Stimulated activated CD4-positive, alpha-beta T cell treated with anti-CD3 and anti-CD28 coated beads, TNF-alpha, amount 100 ng/mL, for 4 hours (primary cell): ENCODE measurements around the gene DYNC2H1.
"Not testable (repeated sequence)": the region's sequence is repeated elsewhere in the genome, so short reads cannot be mapped to it uniquely, and the experiment has no call there.

Experiments used
- DNase-seq, 3 experiments: peaks; one replicate each; pipeline ENCODE4 v3.0.0-alpha.2; 2020; ENCODE audit warnings: low read depth in 3 of 3

The DYNC2H1 gene

DNA sequence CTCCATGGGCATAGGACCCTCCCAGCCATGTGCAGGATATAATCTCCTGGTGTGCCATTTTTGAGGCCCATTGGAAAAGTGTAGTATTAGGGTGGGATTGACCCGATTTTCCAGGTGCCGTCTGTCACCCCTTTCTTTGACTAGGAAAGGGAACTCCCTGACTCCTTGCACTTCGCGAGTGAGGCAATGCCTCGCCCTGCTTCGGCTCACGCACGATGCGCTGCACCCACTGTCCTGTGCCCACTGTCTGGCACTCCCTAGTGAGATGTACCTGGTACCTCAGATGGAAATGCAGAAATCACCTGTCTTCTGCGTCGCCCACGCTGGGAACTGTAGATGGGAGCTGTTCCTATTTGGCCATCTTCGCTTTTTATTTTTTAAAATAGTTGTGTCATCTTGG, 32.8 kb downstream of the DYNC2H1 start:
- not testable (repeated sequence) for DNase-seq

GRCh38 chr11:103147627-103148026, 38.4 kb downstream of the DYNC2H1 start:
- no peak for DNase-seq

- DNase-seq: no peak
Observed at GRCh38 chr11:103157542-103157941, 48.3 kb downstream of the DYNC2H1 start.

DNA sequence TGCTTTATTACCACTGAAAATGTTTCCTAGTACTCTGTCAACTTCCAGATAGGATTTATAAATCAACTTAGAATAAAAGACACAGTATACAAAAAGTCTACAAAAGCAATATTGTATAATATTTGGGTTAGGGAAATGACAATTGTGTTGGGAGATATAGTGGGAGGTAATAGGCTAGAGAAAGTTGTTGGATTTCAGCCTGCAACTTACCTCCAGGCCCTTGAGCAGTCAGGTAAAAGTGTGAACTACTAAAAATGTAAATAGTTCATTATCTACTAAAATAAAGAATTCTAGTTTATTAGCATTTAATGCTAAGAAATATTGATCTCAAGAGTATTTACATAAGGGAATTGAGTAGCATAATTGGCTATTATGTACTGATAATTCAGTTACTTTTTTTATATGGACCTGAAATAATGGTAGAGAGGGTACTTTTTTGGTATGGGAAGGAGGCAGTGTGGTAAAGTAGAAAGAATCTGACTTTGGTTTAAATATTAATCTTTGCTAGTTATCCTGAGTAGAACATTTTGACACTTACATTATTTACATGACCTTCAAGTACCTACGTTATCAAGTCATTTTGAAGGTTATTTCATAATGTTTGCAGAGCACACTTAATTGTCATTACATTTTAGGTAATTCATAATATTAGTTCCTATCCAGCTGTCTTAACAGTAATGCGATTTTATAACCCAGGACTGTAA, 55.0 kb downstream of the DYNC2H1 start:
- DNase-seq: no peak

DNA sequence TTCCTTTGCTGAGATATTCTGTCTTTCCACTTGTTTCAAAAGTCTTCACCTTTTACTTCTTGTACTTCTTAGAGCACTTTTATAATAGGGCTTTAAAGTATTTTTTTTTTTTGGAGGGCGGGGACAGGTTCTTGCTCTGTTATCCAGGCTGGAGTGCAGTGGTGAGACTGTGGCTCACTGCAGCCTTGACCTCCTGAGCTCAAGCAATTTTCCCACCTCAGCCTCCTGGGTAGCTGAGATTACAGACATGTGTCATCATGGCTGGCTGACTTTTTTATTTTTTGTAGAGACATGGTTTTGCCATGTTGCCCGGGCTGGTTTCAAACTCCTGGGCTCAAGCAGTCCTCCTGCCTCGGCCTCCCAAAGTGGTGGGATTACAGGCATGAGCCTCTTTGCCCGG, 57.9 kb downstream of the DYNC2H1 start:
- no peak for DNase-seq

DNA sequence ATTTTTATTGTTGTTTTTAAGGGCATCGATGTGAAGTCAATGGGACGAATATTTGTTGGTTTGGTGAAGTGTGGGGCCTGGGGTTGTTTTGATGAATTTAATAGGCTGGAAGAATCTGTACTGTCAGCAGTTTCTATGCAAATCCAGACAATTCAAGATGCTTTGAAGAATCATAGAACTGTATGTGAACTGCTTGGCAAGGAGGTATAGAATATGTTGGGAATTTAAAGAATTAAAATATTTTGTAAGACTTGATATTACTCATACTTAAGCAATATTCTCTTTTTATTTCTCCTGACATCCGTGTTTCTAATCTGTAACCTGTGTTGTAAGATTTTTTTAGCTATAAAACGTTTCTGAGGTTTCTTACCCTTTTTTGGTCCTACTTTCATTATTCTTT, 61.6 kb downstream of the DYNC2H1 start:
- DNase-seq: no peak

DNA sequence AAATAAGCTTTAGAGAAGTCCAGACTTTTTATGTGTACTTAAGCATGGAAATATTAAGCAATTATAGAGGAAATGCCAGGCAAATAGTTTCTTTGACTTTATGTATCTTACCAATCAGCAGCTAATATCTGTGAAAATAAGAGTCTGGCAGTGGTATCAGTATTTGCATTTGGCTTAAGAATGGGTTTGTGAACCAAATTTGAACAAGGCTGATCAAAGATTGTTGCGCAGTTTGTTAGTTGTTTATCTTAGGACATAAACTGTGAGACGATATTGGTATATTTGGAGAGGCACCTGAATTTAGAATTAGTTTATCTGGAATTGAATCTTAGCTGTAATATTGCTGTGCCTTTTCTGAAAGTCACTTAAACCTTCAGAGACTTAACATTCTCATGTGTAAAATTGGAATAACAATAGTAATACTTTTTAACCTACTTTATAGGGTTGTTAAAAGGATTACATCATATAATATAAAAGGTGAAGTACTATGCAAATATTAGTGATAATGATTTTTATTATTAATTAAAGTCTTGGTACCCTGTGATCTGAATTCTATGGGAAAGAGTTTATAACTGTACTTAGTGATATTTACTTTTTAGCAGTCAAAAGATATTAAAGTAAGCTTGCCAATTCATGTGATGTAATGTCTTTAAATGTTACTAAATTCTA, 66.4 kb downstream of the DYNC2H1 start:
- DNase-seq: no peak

- DNase-seq: no peak
Observed at GRCh38 chr11:103183981-103184611, 74.9 kb downstream of the DYNC2H1 start.

DNA sequence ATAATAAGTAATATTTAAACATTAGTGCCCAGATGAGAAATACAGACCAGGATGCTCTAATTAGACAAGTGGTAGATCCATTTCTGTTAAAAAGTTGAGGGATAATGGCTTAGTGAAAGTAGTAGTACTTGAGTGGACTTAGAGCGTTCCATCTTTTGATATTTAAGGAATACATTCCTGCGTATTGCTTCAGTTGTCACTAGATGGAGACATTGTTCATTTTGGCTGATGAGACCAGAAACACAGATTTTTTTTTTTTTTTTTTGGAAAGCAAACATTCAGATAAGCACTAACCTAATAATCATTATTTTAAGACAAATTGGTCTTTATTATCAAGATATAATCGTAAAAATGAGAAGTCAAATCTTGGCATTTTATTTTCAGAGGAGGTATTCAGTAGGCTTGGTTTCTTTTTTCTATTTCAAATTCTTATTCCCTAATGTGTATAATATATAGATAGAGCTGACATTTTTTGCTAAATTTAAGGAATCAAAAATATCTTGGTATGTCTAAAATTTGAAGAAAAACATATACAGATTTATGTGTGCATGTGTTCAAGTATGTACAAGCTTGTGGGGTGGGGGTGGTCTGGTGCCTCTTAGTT, 92.9 kb downstream of the DYNC2H1 start:
- no peak for DNase-seq

DNA sequence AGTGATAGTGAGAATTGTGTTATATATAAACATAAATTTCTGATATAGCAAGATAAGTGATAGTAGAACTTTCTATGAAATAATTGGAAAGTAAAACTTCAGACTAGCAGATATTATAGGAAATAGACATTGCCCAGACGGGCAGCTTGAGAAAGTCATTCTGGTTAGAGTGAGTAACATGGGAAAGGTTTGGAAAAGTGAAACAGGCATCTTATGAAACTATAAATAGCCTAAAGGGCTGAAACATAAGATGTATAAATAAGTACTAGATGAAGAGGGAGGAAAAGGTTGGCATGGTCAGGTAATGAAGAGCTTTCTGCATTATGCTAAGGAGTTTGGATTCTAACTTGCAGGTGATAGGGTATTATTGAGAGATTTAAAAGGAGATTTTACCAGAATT, 101.3 kb downstream of the DYNC2H1 start:
- DNase-seq: no peak

DNA sequence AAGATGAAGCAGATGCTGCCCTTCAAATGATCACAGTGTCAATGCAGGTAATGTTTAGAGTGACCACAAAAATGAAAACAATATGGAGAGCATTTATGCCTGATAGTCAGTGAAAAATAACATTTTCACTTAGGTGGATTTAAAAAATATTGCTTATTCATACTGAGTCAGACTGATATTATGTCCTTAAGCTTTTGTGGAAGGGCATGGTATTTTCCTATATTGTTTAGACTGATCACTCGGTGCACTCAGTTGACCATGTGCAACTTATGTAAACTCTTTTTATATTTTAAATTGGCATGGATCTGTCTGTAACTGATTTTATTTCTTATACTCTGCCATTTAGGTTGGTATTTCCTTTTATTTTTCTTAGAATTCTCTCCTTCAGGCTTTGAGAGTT, 106.6 kb downstream of the DYNC2H1 start:
- no peak for DNase-seq

DNA sequence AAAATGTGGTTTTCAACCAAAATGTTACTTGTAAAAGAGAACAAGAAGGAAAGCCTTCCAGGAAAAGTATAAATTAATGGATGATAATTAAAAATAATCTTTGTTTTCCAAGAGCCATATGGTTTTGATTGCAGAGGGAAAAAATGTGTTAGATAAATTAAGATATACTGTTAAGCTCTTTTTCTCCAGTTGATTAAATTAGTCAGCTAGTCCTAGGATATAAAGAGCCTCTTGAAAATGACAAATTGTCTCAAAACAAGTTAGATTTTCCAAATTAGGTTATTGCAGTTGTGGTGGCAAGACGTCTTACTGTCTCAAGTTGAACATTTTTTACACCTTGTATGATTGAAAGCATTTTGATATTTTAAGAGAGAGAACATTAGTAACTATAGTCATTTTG, 110.9 kb downstream of the DYNC2H1 start:
- DNase-seq: no peak

- DNase-seq: no peak
Observed at GRCh38 chr11:103222806-103223205, 113.6 kb downstream of the DYNC2H1 start.

DNA sequence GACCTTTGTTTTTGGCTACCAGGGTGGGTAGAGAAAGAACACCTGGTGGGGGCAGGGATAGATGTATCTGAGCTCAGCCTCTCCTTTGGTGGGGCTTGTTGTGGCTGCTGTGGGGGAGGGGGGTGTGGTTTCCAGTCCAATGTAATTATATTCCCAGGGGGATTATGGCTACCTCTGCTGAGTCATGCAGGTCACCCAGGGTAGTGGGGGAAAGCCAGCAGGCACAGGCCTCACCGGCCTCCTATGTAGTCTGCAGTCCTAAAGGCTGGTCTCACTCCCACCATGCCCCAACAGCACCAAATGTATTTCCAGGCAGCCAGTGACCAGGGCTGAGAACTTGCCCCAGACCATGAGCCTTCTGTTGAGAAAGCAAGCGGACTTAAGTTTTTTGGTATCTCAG, 119.6 kb downstream of the DYNC2H1 start:
- DNase-seq: no peak

GRCh38 chr11:103234974-103235373, 125.7 kb downstream of the DYNC2H1 start:
- DNase-seq: no peak

GRCh38 chr11:103241574-103241973, 132.3 kb downstream of the DYNC2H1 start:
- no peak for DNase-seq

GRCh38 chr11:103254123-103254522, 144.9 kb downstream of the DYNC2H1 start:
- DNase-seq: no peak

DNA sequence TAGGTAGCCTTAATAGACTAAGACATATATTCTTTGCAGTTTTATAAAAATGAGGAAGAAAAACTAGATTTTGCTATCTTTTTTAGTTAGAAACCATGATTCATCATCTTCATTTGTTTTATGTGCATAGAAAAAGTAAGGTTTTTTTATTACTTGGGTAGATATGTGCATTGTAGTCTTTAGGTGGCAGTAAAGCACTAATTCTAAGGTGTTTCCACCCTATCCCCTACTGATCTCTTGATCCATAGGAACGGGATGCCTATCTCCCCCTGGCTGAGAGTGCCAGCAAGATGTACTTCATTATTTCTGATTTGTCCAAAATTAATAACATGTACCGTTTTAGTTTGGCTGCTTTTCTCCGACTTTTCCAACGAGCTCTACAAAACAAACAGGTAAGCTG, 148.1 kb downstream of the DYNC2H1 start:
- no peak for DNase-seq

GRCh38 chr11:103266167-103266831, 157.1 kb downstream of the DYNC2H1 start:
- DNase-seq: no peak

- DNase-seq: no peak
Observed at GRCh38 chr11:103272876-103273275, 163.7 kb downstream of the DYNC2H1 start.

DNA sequence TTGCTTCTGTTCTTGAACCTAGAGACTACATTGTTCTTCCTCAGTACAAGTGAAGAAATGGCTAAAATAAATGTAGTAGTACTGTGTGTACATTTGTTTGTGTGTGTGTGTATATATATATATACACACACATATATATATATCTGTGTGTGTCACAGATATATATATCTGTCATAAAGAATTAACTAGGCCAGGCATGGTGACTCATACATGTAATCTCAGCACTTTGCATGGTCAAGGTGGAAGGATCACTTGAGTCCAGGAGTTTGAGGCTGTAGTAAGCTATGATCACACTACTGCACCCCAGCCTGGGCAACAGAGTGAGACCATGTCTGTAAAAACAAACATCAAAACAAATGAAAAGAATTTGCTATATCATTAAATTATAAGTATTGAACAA, 164.8 kb downstream of the DYNC2H1 start:
- no peak for DNase-seq

- no peak for DNase-seq
Observed at GRCh38 chr11:103279821-103280220, 170.6 kb downstream of the DYNC2H1 start.
